ENCODE results near the gene WFIKKN1.

DNA sequence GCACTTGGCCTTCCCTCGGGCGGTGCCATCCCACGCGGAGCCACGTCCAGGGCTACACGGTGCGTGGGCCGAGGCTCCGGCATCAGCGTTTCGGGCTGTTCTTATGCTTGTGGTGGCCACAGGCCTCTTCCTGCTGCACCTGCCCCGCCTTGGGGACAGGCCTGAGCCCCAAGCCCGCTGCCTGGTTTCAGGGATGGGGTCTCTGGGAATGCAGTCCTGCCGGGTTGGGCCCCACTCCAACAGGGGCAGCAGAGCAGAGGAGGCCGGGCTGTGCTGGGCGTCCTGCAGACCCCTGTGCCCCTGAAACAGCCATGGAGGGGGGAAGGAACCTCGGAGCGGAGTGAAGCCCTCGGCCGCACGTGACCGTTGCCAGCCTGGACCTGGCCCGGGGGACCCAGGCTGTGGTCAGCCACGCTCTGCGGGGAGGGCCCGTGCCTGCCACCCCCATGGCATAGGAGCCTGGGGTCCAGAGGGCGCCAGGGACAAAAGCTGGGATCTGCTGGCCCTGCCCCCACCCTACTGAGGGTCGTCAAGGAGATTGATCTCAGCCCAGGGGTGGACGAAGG lies 453 bp upstream of the WFIKKN1 start:
- TF ChIP-seq, protein P1, sequence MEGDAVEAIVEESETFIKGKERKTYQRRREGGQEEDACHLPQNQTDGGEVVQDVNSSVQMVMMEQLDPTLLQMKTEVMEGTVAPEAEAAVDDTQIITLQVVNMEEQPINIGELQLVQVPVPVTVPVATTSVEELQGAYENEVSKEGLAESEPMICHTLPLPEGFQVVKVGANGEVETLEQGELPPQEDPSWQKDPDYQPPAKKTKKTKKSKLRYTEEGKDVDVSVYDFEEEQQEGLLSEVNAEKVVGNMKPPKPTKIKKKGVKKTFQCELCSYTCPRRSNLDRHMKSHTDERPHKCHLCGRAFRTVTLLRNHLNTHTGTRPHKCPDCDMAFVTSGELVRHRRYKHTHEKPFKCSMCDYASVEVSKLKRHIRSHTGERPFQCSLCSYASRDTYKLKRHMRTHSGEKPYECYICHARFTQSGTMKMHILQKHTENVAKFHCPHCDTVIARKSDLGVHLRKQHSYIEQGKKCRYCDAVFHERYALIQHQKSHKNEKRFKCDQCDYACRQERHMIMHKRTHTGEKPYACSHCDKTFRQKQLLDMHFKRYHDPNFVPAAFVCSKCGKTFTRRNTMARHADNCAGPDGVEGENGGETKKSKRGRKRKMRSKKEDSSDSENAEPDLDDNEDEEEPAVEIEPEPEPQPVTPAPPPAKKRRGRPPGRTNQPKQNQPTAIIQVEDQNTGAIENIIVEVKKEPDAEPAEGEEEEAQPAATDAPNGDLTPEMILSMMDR (IDR thresholded peaks at IDR 0.05), result no peak
- no peak for TF ChIP-seq POLR2A (IDR thresholded peaks at IDR 0.05)
